K562 (cell line): ENCODE results near the gene ORMDL3.

Source experiments
- CHD2 ChIP-seq: IDR thresholded peaks from 2 replicates; pipeline ENCODE4 v1.6.1; 2011; ENCODE audit warnings: low read depth, low read length
- E2F5 ChIP-seq: sonication (generic); formaldehyde crosslinking; IDR thresholded peaks from 2 replicates; pipeline ENCODE4 v1.8.0; 2022; ENCODE audit warnings: mild to moderate bottlenecking, missing genetic modification reagents
- POLR2A ChIP-seq: fragments of 450-650 bp; conservative IDR thresholded peaks from 2 replicates; pipeline ENCODE4 v1.6.1; 2016
- SP2 ChIP-seq: IDR thresholded peaks from 2 replicates; pipeline ENCODE4 v1.6.1; 2011; ENCODE audit warnings: mild to moderate bottlenecking, low read depth, low read length, moderate library complexity; ENCODE audit not compliant: poor library complexity, severe bottlenecking; ENCODE audit errors: extremely low read depth
- TEAD4 ChIP-seq, 2 experiments: sonication (generic) in 1 of 2; formaldehyde crosslinking in 1 of 2; IDR thresholded peaks; 2 replicates each; pipeline versions ENCODE4 v1.6.1 to v1.8.0; 2012 to 2022; ENCODE audit warnings: borderline replicate concordance in 1 of 2, inconsistent platforms in 1 of 2, low read length in 1 of 2, mild to moderate bottlenecking in 1 of 2, missing genetic modification reagents in 1 of 2
- TGIF2 ChIP-seq: sonication (generic); formaldehyde crosslinking; IDR thresholded peaks from 2 replicates; pipeline ENCODE4 v1.8.1; 2022; ENCODE audit warnings: mild to moderate bottlenecking, missing genetic modification reagents, moderate library complexity
- ZBTB17 ChIP-seq: fragments of 450-650 bp; formaldehyde crosslinking; IDR thresholded peaks from 2 replicates; pipeline ENCODE4 v1.4.0; 2020; ENCODE audit warnings: mild to moderate bottlenecking
- ZNF146 ChIP-seq: IDR thresholded peaks from one replicate; pipeline ENCODE4 v1.6.1; 2018; ENCODE audit warnings: missing compliant biosample characterization; ENCODE audit not compliant: unreplicated experiment
- ZNF175 ChIP-seq: fragments of 200-800 bp; sonication (Bioruptor generic); IDR thresholded peaks from 2 replicates; pipeline ENCODE4 v1.6.1; 2016; ENCODE audit warnings: low read depth, mild to moderate bottlenecking, missing genetic modification characterization, missing compliant biosample characterization
- TF ChIP-seq, protein P1 (sequence below): sonication (generic); formaldehyde crosslinking; IDR thresholded peaks from 2 replicates; pipeline ENCODE4 v1.8.1; 2022; ENCODE audit warnings: missing genetic modification reagents
- TF ChIP-seq, protein P2 (sequence below), 3 experiments: IDR thresholded peaks in 2 of 3; conservative IDR thresholded peaks in 1 of 3; 2 replicates each; pipeline ENCODE4 v1.5.1; 2011 to 2012; ENCODE audit warnings: low read length in 3 of 3, mild to moderate bottlenecking in 3 of 3, control low read depth in 2 of 3, improper control_type of control experiment in 1 of 3, inconsistent platforms in 1 of 3, low read depth in 1 of 3, mixed read lengths in 1 of 3, moderate library complexity in 1 of 3; ENCODE audit not compliant: insufficient read depth in 2 of 3

- TF ChIP-seq, protein P1, sequence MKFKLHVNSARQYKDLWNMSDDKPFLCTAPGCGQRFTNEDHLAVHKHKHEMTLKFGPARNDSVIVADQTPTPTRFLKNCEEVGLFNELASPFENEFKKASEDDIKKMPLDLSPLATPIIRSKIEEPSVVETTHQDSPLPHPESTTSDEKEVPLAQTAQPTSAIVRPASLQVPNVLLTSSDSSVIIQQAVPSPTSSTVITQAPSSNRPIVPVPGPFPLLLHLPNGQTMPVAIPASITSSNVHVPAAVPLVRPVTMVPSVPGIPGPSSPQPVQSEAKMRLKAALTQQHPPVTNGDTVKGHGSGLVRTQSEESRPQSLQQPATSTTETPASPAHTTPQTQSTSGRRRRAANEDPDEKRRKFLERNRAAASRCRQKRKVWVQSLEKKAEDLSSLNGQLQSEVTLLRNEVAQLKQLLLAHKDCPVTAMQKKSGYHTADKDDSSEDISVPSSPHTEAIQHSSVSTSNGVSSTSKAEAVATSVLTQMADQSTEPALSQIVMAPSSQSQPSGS = no peak
- TF ChIP-seq TEAD4 (IDR thresholded peaks at IDR 0.05; ENCODE audit: low read length) (no peak), TEAD4 (CRISPR knock-in tag; IDR thresholded peaks at IDR 0.05; ENCODE audit: borderline replicate concordance) (no peak), ZNF175 (CRISPR knock-in tag) (no peak), E2F5 (CRISPR knock-in tag) (no peak), POLR2A (no peak), ZNF146 (CRISPR knock-in tag) (no peak), TGIF2 (CRISPR knock-in tag) (no peak), SP2 (no peak), CHD2 (no peak), ZBTB17 (CRISPR knock-in tag) (no peak)
- TF ChIP-seq, protein P2, sequence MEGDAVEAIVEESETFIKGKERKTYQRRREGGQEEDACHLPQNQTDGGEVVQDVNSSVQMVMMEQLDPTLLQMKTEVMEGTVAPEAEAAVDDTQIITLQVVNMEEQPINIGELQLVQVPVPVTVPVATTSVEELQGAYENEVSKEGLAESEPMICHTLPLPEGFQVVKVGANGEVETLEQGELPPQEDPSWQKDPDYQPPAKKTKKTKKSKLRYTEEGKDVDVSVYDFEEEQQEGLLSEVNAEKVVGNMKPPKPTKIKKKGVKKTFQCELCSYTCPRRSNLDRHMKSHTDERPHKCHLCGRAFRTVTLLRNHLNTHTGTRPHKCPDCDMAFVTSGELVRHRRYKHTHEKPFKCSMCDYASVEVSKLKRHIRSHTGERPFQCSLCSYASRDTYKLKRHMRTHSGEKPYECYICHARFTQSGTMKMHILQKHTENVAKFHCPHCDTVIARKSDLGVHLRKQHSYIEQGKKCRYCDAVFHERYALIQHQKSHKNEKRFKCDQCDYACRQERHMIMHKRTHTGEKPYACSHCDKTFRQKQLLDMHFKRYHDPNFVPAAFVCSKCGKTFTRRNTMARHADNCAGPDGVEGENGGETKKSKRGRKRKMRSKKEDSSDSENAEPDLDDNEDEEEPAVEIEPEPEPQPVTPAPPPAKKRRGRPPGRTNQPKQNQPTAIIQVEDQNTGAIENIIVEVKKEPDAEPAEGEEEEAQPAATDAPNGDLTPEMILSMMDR (IDR thresholded peaks at IDR 0.05 in 2 of 3, conservative IDR thresholded peaks at IDR 0.05 in 1 of 3; ENCODE audit: insufficient read depth in 2 of 3, low read depth in 1 of 3, low read length in 3 of 3) = 0 out of 6 replicates have a peak, but pooled peaks of 1 of the 3 experiments have one; percentile 4
These were observed 43.7 kb upstream of the ORMDL3 start for GRCh38 chr17:39971076-39971603.
